ENCODE measurements around the gene PARL. TPM values are rescaled to one million over a fixed set of nuclear protein-coding genes. Genes with fewer than 3 reads are reported as not detected.

PARL gene
- total RNA-seq, 1 experiment from 2014 or later = 55.2 TPM

- H3K27me3 ChIP-seq (ENCODE audit: control insufficient read depth, insufficient read depth, low read length) = no peaks in the 10 kb centered on the region; the same call in 1 of the 2 replicates
- no peak overlapping the region for H3K4me3 ChIP-seq (ENCODE audit: insufficient read depth, low read depth, low read length)
- no peaks in the 10 kb centered on the region for H3K36me3 ChIP-seq (replicated peaks; ENCODE audit: control insufficient read depth, insufficient read depth, low read length)
- DNase-seq = no peak
Observed at GRCh38 chr3:183912895-183913579, 28.4 kb upstream of the PARL start.

DNA sequence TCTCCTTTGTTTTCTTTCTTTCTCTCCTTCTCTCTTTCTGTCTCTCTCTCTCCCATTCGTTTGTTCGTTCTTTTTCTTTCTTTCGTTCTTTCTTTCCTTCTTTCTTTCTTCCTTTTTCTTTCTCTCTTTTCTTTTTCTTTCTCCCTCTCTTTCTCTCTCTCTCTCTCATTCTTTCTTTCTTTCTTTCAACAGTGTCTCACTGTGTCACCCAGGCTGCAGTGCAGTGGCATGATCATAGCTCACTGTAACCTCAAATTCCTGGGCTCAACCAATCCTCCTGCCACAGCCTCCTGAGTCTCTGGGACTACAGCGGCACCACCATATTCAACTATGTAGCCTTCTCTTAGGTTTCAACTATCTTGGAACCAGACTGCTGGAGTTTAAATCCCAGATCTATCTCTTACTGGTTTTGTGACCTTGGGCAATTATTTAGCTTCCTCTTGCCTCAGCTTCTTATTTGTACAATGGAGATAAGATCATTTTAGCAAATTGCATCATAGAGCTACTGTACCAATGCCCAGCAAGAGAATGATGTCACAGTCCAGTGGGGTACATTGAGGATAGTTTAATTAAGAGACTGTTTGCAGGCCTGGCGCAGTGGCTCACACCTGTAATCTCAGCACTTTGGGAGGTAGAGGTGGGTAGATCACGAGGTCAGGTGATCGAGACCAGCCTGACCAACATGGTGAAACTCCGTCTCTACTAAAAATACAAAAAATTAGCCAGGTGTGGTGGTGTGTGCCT lies 27.3 kb upstream of the PARL start:
- no peaks in the 10 kb centered on the region for H3K36me3 ChIP-seq (replicated peaks; ENCODE audit: control insufficient read depth, insufficient read depth, low read length)
- no peak for DNase-seq
- H3K4me3 ChIP-seq (ENCODE audit: insufficient read depth, low read depth, low read length) = no peak overlapping the region
- H3K27me3 ChIP-seq (ENCODE audit: control insufficient read depth, insufficient read depth, low read length) = no peaks in the 10 kb centered on the region

DNA sequence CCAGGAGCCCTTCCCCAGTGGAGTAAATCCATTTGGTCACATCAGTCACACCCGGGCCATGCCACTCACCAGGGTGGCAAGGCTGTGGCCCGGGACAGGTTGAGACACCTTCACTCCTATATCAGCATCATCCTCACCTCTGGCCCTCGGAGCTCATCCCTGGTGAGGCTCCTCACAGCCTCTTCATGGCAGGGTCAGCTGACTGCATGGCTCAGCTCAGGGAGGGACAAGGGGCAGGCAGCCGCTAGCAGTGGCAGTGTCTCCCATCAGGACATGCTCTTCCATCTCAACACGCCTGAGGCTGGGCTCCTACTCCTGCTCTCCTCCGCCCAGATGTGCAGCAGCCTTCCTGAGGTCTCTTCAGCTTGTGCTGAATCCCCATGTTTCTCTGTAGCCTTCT lies 26.4 kb upstream of the PARL start:
- Histone ChIP-seq H3K36me3 (replicated peaks; ENCODE audit: control insufficient read depth, insufficient read depth, low read length) (no peaks in the 10 kb centered on the region), H3K27me3 (ENCODE audit: control insufficient read depth, insufficient read depth, low read length) (no peaks in the 10 kb centered on the region), H3K4me3 (ENCODE audit: insufficient read depth, low read depth, low read length) (no peak overlapping the region)
- DNase-seq = no peak

DNA sequence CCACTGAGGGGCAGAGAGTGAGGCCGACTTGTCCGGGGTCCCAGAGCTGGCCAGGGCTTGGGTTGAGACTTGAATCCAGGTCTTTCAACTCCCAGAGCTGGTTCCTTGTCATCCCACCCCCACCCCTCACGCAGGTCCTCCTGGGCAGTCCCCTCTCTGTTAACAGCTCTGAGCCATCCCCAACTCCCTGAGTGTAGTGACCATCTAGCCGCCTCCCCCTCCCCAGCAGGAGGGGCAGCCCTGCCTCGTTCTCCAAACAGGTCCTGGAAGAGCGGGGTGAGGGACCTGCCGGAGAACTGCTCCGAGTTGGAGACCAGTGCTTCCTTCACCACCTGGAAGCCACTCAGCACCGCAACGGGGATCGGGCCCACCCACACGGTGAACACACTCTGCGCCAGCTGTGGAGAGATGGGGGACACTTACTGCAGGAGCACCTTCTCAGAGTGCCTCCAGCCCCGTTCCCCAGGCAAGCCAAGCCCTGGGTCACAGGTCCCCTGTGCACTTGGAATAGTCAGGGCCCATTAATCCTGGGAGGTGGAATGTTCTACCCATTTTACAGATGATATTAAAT lies 24.4 kb upstream of the PARL start:
- Histone ChIP-seq H3K4me3 (ENCODE audit: insufficient read depth, low read depth, low read length) (no peak overlapping the region), H3K27me3 (ENCODE audit: control insufficient read depth, insufficient read depth, low read length) (no peaks in the 10 kb centered on the region), H3K36me3 (replicated peaks; ENCODE audit: control insufficient read depth, insufficient read depth, low read length) (no peaks in the 10 kb centered on the region)
- peak; percentile 62 for DNase-seq

GRCh38 chr3:183907911-183908331 lies 23.2 kb upstream of the PARL start:
- Histone ChIP-seq H3K4me3 (ENCODE audit: insufficient read depth, low read depth, low read length) (no peak overlapping the region), H3K27me3 (ENCODE audit: control insufficient read depth, insufficient read depth, low read length) (no peaks in the 10 kb centered on the region), H3K36me3 (replicated peaks; ENCODE audit: control insufficient read depth, insufficient read depth, low read length) (no peaks in the 10 kb centered on the region)
- DNase-seq = peak; percentile 47

DNA sequence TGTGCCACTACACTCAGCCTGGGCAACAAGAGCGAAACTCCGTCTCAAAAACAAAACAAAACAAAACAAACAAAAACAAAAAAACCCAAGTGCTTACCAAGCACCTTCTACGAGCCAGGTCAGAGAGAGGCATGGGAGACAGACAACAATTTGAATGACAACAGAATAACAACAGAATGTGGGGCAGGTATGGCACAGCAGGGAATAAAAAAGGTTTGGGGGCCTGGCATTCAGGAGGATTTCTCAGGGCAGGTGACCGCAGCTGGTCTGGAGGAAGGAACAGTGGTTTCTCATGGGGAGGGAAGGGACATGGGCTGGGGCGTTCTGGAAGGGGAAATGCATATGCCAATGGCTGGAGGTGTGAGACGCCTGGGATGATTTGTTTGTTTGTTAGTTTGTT lies 22.5 kb upstream of the PARL start:
- DNase-seq = peak; percentile 72
- Histone ChIP-seq H3K4me3 (ENCODE audit: insufficient read depth, low read depth, low read length) (no peak overlapping the region), H3K36me3 (replicated peaks; ENCODE audit: control insufficient read depth, insufficient read depth, low read length) (no peaks in the 10 kb centered on the region), H3K27me3 (ENCODE audit: control insufficient read depth, insufficient read depth, low read length) (no peaks in the 10 kb centered on the region)

GRCh38 chr3:183906234-183906921 lies 21.7 kb upstream of the PARL start:
- H3K4me3 ChIP-seq (ENCODE audit: insufficient read depth, low read depth, low read length) = no peak overlapping the region
- H3K27me3 ChIP-seq (ENCODE audit: control insufficient read depth, insufficient read depth, low read length) = no peaks in the 10 kb centered on the region
- peak; percentile 37 for DNase-seq
- H3K36me3 ChIP-seq (replicated peaks; ENCODE audit: control insufficient read depth, insufficient read depth, low read length) = no peaks in the 10 kb centered on the region

- DNase-seq = no peak
- Histone ChIP-seq H3K4me3 (ENCODE audit: insufficient read depth, low read depth, low read length) (no peak overlapping the region), H3K36me3 (replicated peaks; ENCODE audit: control insufficient read depth, insufficient read depth, low read length) (no peaks in the 10 kb centered on the region), H3K27me3 (ENCODE audit: control insufficient read depth, insufficient read depth, low read length) (no peaks in the 10 kb centered on the region)
Observed at GRCh38 chr3:183904833-183905780, 20.4 kb upstream of the PARL start.

GRCh38 chr3:183898028-183898431 lies 13.3 kb upstream of the PARL start:
- peak; percentile 55 for DNase-seq
- Histone ChIP-seq H3K27me3 (ENCODE audit: control insufficient read depth, insufficient read depth, low read length) (no peaks in the 10 kb centered on the region), H3K4me3 (ENCODE audit: insufficient read depth, low read depth, low read length) (no peak overlapping the region), H3K36me3 (replicated peaks; ENCODE audit: control insufficient read depth, insufficient read depth, low read length) (no peaks in the 10 kb centered on the region)

- H3K27me3 ChIP-seq (ENCODE audit: control insufficient read depth, insufficient read depth, low read length) = no peaks in the 10 kb centered on the region
- no peaks in the 10 kb centered on the region for H3K36me3 ChIP-seq (replicated peaks; ENCODE audit: control insufficient read depth, insufficient read depth, low read length)
- no peak for DNase-seq
- no peak overlapping the region for H3K4me3 ChIP-seq (ENCODE audit: insufficient read depth, low read depth, low read length)
Observed at GRCh38 chr3:183897606-183898005, 12.9 kb upstream of the PARL start.

- no peak overlapping the region for H3K4me3 ChIP-seq (ENCODE audit: insufficient read depth, low read depth, low read length)
- no peaks in the 10 kb centered on the region for H3K36me3 ChIP-seq (replicated peaks; ENCODE audit: control insufficient read depth, insufficient read depth, low read length)
Observed at GRCh38 chr3:183896610-183897009, 11.9 kb upstream of the PARL start.

DNA sequence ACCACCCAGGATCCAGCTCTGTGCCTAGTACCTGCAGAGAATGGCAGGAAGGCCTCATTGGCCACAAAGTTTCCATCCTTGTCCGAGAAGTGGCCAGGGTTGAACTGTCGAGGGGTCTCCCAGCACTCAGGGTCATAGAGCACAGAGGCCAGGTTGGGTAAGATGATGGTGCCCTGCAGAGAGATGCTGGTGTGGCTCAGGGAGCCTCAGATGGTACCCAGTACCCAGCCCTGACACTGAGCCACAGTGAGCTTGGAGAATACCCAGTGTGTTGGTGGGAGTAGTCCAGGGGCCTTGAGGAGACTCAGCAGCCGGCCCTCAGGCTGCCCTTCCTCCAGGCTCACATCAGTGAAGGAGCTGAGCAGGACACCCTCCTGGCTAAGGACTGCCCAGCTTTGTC lies 11.5 kb upstream of the PARL start:
- Histone ChIP-seq H3K27me3 (ENCODE audit: control insufficient read depth, insufficient read depth, low read length) (no peaks in the 10 kb centered on the region), H3K36me3 (replicated peaks; ENCODE audit: control insufficient read depth, insufficient read depth, low read length) (no peaks in the 10 kb centered on the region), H3K4me3 (ENCODE audit: insufficient read depth, low read depth, low read length) (no peak overlapping the region)
- no peak for DNase-seq

More at GRCh38 chr3:183896610-183897009, 11.9 kb upstream of the PARL start:
- DNase-seq = no peak
- no peaks in the 10 kb centered on the region for H3K27me3 ChIP-seq (ENCODE audit: control insufficient read depth, insufficient read depth, low read length)

- Histone ChIP-seq H3K4me3 (ENCODE audit: insufficient read depth, low read depth, low read length) (no peak overlapping the region), H3K36me3 (replicated peaks; ENCODE audit: control insufficient read depth, insufficient read depth, low read length) (no peaks in the 10 kb centered on the region), H3K27me3 (ENCODE audit: control insufficient read depth, insufficient read depth, low read length) (no peaks in the 10 kb centered on the region)
- DNase-seq = no peak
Observed at GRCh38 chr3:183895774-183896173, 11.1 kb upstream of the PARL start.

DNA sequence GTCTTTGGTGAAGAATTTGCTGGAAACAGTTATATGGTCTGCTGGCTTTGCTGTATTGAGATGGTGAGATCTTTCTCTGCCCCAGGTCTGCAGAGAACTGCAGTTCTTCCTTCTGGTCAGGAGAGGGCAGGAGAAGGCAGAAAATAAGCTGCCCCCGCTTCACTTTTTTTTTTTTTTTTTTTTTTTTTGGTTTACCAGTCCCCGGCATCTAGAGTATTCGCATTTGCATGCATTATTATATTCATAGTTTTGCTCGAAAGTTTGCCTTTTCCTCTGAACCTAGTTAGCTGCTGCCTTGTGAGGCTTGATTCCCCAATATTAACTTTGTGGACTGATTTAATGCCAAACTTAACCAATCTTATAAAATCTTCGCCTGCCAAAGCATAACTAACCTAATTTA lies 10.6 kb upstream of the PARL start:
- peak; percentile 85 for DNase-seq
- Histone ChIP-seq H3K4me3 (ENCODE audit: insufficient read depth, low read depth, low read length) (no peak overlapping the region), H3K36me3 (replicated peaks; ENCODE audit: control insufficient read depth, insufficient read depth, low read length) (no peaks in the 10 kb centered on the region), H3K27me3 (ENCODE audit: control insufficient read depth, insufficient read depth, low read length) (no peaks in the 10 kb centered on the region)
